Right kidney (tissue), 1 donor: Measurements from ENCODE around the gene SPTBN1.

Experiments
- DNase-seq: peaks from one replicate; pipeline ENCODE4 v3.0.0-alpha.2; 2016

SPTBN1 gene

GRCh38 chr2:54632733-54633692 is 176.9 kb downstream of the SPTBN1 start:
- DNase-seq = no peak

- no peak for DNase-seq
Measured at GRCh38 chr2:54634021-54634420, 177.9 kb downstream of the SPTBN1 start.

DNA sequence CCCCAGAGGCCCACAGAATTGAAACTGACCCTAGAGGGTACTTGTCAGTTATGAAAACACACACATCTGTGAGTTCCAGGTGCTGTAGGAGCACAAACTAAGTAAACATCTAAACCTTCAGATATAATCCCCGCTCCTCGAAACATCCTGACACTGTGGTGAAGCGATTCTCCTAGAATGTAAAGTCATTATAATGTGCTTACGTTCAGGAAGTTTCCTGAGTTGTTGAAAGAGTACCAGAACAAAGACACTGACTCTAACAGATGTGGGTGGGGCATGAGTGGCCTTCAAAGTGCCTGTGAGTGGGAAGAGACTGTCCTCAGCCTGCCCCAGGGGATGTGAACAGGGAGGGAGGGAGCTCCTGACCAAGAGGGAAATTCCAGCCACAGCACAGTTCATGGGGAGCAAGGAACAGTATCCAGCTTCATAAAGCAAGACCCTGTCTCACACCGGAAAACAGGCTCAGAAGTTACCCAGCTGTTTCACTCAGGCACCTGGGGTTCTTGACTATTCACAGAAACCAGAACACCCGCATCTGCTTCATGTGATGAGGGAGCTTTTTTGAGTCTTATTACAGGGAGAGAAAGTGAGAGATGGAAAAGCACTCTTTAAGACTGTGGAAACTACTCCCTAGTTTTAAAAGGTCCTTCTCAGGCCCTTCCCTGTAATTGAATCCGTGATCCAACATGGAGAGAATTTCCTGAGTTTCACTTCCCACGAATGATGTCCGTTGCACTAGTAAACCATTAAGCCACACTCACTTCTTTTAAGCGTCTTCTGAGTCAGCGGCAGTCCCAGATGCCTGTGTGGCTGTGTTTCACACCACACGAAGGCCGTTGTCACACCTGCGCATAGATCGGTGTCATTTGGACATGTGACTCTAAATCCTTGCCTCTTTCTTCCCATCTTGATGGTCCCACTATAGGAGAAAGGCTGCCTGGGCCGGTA is 178.7 kb downstream of the SPTBN1 start:
- no peak for DNase-seq

DNA sequence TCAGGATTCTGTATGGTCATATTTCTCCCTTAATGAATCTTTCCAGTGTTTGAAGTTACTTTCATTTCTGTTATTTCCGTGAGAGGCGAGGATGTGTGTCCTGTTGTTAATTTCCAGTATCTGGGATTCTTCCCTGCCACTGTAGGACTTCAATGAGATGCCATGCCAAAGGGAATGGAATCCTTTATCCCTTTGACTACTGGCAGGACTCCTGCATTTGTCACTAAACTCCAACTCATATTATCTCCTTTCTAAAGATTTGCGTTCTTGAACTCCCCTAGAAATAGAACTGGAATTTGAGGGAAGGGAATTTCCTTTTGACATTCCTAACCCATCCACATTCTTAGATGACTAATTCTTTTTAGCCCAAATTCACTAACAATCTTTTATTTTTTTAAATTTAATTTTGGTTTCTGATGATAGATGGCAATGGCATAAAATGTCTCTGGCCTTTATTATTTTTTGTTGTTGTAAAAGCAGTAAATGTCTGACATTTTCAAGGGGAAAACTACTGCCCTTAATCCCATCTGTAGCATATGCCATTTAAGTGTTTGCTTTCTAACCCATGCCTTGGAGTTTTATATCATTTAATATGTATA is 179.5 kb downstream of the SPTBN1 start:
- no peak for DNase-seq

- no peak for DNase-seq
Measured at GRCh38 chr2:54636415-54637139, 180.4 kb downstream of the SPTBN1 start.

DNA sequence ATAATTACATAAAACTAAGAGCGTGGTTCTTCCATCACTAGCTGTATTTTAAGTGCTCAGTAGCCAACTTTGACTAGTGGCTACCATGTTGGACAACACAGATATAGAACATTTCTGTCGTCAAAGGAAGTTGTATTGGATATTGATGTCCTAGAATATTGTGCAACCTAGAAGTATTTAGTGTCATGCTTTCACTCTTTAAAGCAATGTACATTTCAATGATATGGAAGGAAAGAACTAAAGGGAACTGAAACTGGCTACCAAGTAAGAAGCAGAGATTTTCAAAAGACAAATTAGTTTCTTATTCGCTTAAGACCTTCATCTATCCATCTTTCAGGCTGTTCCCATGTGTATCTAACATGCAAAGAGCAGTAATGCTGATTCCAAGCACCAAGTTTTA is 182.0 kb downstream of the SPTBN1 start:
- DNase-seq = no peak

DNA sequence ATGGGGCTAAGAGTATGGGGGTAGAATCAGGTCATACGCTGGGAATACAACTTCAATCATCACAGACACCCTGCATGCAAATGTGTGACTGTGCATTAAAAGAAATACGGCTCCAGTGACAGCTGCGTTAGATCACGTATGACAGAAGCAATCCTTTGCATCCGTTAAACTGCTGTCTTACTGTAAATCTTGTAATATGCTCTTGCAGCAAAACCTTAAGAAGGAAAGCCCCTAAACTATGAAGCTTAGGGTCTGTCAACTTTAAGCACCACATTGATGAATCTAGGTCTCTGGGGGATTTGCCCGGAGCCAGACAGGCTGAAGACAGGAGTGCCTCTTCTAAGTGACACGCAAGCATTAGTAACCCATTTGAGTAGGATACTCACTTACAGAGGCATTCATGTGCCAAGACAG is 182.7 kb downstream of the SPTBN1 start:
- no peak for DNase-seq

DNA sequence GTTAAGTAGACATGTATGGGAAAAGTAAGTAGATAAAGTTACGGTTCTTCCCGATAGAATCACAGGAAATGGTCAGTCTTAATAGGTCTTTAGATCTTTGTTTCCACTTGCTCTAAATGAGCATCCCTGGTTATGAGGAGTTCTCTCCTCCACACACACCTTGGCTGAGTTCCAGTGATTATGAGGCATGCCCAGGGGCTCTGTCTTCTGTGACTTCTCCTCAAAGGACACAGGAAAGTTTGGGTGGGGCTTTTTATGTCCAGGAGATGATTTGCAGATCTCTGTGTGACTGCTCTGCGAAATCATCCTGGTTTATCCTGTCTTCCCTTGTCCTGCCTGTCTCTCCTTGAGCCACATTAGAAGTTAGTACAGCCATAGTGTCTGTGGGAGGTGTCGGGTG is 183.5 kb downstream of the SPTBN1 start:
- no peak for DNase-seq

DNA sequence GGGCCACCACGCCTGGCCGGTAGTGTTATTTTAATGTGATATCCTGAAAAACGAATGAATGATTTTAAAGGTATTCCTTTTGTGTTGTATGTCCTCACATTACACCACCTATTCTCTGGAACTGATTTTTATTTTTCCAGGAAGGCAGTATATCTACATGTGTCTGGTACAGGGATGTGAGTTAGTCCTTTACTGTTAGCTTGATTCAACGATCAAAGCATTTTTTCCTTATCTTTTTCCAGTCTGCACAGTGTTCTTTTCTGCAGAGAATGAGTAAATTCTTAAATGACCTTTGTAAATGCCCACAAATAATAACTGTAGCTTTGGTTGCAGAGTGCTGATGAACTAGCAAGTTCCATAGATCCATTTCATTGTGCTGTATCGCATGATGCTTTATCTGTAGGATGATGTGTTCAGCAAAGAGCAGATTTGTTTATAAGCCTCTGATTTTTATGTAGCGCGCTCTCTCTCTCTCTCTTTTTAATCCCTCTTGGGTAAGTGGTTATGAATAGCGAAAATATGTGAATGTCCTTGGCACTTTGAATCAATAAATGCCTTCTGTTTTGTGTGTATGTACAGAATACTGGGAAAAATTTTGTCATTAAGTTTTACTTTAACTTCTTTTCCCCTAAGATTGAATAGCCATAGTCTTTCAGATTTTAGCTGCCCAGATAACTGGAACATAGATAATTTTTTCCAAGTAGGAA is 184.9 kb downstream of the SPTBN1 start:
- no peak for DNase-seq

DNA sequence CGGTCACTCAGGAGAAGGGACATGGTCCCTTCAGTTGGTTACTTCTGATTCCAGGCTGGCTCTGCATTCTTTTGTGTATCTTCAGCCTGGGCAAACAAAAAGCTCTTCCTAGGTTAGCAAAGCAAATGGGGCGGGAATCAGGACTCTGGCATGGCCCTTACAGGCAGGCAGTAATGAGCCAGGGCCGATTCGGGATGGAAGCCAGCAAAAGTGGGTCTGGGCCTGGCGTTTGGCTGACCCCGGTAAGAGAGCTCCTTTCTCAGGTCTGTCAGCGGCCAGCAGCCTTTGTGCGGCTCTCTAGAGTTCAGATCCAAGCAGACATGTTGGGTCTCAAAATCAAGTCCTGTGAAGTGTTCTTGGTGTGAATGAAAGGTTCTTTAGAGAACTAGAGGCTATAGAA is 185.9 kb downstream of the SPTBN1 start:
- no peak for DNase-seq

DNA sequence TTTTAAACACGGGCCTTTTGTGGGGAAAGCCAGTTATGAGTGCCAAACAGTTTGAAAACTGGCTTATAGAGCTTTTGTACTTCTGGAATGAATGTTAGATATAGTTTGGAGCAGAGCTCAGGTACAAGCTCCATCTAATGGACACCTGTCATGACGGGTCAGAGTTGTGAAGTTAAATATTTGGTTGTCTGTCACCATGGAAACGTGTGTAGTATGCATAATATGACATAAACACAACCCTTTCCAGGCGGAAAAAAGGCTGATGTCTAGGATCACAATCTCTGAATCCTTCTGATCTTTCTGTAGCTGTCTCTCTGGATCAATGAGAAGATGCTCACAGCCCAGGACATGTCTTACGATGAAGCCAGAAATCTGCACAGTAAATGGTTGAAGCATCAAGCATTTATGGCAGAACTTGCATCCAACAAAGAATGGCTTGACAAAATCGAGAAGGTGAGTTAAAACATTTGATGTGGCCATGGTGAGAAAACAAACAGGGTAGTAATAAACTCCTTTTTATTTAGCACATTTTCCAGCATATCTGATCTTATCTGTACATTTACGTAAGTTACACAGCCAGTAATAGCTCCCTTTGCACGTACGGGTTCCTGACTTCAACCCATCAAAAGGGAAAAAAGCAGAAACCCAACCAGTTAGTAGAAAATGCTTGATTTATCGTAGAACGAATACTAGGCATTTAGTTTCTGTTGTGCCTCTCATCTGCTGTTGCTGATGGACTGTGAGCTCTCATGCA is 186.7 kb downstream of the SPTBN1 start:
- DNase-seq = no peak

GRCh38 chr2:54644236-54644635 is 188.1 kb downstream of the SPTBN1 start:
- DNase-seq = no peak

DNA sequence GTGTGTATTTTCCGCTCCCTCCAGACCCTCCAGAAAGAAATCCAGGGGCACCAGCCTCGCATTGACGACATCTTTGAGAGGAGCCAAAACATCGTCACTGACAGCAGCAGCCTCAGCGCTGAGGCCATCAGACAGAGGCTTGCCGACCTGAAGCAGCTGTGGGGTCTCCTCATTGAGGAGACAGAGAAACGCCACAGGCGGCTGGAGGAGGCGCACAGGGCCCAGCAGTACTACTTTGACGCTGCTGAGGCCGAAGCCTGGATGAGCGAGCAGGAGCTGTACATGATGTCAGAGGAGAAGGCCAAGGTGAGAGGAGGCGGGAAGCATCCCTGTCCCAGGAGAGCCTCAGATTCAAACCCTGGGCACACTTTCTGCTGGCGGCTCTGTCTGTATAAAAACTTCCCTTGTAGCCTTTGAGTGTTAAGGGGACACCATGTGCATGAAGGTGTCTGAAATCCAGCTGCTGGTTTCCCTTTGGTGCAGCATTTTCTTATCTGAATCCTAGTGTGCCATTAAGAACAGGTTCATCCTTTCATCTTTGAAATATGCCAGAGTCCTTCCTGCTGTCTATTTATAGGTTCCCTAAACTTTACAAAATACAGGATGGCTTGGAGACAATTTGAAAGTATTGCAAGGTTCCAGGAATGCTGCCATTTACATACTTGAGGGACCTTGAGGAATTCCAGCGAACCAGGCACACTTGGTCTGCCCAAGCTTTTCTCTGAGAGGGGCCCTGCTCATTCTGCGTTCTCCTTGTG is 190.2 kb downstream of the SPTBN1 start:
- DNase-seq = no peak

GRCh38 chr2:54648256-54648655 is 192.1 kb downstream of the SPTBN1 start:
- DNase-seq = no peak

- DNase-seq = no peak
Measured at GRCh38 chr2:54649191-54649590, 193.1 kb downstream of the SPTBN1 start.

DNA sequence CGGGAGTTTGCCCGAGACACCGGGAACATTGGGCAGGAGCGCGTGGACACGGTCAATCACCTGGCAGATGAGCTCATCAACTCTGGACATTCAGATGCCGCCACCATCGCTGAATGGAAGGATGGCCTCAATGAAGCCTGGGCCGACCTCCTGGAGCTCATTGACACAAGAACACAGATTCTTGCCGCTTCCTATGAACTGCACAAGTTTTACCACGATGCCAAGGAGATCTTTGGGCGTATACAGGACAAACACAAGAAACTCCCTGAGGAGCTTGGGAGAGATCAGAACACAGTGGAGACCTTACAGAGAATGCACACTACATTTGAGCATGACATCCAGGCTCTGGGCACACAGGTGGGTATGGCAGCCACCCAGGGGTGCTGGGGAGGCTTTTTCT is 193.5 kb downstream of the SPTBN1 start:
- DNase-seq = no peak

- no peak for DNase-seq
Measured at GRCh38 chr2:54650612-54651011, 194.5 kb downstream of the SPTBN1 start.

DNA sequence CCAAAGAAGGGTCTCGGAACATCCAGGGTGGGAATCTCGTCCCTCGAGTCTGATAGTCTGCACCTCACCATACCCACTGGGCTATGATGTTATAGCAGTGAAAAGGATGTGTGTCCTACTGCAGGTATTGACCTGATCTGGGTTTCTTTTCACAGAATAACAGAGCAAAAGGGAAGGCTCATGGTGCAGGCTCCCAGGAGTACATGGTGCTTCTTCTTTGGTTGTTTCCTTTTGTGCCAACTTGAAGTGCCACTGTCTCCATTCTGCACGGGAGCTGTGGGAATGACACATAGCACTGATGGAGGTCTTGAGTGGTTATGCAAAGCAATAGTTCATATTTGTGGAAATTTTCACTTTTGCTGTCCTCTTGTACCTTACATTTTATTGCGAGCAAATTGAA is 195.2 kb downstream of the SPTBN1 start:
- no peak for DNase-seq

GRCh38 chr2:54652540-54652939 is 196.4 kb downstream of the SPTBN1 start:
- no peak for DNase-seq
